GM18873 (cell line): ENCODE measurements around the gene RUNX1.
"Not testable (repeated sequence)": the region's sequence is repeated elsewhere in the genome, so short reads cannot be mapped to it uniquely, and the experiment has no call there.

Source experiments
- ATAC-seq: cut with Tn5 transposase; IDR thresholded peaks from one replicate; pipeline ENCODE4 v1.9.1; 2021; ENCODE audit warnings: mild to moderate bottlenecking, moderate library complexity, moderate number of reproducible peaks; ENCODE audit not compliant: unreplicated experiment, low FRiP score

Gene RUNX1

DNA sequence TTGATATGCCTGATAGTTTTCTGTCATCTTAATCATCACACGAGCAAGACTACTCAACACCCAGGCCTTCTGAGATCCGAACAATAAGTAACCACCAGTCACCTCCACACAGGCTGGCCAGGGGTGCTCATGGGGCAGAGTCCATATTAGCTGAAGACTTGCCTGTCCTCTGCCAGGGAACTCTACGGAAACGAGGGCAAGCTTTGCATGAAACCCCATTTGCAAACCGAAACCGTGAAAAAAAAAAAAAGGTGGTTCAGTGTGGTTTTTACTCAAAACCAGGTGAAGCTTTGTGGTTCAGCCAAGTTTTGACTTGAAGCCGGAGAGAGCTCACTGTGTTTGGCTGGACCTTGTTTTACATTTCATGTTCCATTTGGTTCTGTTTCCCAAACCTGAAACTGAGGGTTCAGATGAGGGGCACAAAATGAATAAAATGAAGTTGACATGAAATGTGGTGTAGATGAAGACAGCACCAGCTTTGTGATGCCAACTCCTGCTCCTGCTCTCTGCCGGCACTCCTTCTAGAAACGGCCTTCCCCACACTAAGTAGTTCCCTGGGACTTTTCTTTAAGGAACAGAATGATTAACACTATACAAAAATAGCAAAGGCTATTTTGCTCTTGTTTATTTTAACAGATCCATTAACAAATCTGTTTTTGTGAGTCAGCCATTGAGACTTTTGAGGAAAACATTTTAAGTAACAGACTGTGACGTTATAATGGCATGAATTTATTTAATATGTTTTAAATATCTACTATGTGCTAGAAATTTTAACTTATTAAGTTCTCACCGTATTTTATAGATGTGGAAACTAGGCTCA, 74.7 kb downstream of the RUNX1 start:
- ATAC-seq: peak; percentile 84

GRCh38 chr21:34973685-34974084, 75.4 kb downstream of the RUNX1 start:
- ATAC-seq: no peak

DNA sequence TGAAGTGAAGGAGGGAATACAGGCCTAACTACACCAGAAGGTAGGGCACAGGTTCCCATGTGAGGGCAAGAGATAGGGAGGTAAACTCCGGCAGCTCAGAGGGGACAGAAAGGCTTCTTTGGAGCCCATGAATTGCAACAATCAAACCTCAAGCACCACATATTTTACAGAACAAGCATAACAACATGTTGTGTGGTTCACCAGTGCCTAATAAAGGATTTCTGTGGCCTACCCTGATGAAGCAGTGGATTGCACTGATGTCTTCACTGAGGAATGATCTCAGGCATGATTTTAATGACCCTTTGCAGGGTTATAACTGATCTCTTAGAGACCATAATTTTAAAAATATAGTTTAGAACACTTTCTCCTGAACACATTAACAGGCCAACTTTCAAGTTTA, 77.4 kb downstream of the RUNX1 start:
- ATAC-seq: no peak

DNA sequence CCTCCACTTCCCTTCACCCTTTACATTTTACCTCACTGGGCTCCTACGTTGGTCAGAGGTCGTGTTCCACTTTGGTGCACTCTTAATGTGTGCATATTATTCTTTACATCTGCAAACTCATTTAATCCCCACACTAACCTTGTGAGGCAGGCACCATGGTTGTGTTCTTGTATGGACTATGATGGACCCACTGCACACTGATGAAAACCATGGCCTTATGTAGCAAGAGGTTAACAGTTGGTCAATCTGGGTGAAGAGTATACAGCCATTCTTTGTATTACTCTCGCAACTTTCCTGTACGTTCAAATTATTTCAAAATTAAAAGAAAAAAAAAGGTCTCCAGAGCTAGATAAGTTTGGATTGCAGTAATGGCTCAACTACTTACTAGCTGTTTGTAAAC, 78.5 kb downstream of the RUNX1 start:
- no peak for ATAC-seq

- no peak for ATAC-seq
Measured at GRCh38 chr21:34970167-34970500, 79.0 kb downstream of the RUNX1 start.

GRCh38 chr21:34969423-34970166, 79.5 kb downstream of the RUNX1 start:
- ATAC-seq: no peak

- no peak for ATAC-seq
Measured at GRCh38 chr21:34968414-34969333, 80.4 kb downstream of the RUNX1 start.

DNA sequence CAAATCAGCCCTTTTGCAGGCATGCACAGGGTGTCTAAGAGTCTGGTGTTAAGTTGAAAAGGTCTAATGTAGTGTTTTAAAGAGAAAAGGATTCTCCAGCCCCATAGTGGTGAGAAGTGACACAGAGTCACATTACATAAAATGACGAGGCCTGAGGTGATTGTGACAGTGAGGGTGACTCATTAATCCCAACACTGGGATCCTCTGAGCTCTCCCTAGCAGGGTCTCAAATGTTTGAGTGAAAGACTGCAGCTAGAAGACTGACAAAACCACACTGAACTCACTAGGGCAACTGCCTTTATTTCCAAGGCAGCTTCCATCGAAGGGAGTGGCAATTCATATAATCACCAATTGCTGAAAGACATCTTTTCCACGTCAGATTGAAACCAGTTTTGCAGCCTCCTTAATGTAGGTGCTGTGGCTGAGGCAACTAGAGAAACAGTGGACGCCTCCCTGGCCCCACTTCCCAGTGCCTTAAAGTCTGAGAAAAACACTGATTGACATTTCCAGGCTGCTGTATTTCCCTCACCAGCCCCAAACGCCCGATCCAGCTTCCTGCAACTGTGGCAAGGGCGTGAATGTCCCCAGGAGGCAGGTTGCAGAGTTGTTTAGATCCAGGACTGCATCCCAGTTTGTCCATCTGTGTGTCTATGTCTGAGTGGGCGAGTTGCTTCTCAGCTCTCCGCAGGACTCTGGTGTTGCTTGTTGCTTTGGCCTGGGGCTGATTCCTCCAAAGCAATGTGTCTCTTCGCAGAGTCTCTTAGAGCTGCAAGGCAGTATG, 81.4 kb downstream of the RUNX1 start:
- no peak for ATAC-seq

- not testable (repeated sequence) for ATAC-seq
Measured at GRCh38 chr21:34966881-34967280, 82.2 kb downstream of the RUNX1 start.

DNA sequence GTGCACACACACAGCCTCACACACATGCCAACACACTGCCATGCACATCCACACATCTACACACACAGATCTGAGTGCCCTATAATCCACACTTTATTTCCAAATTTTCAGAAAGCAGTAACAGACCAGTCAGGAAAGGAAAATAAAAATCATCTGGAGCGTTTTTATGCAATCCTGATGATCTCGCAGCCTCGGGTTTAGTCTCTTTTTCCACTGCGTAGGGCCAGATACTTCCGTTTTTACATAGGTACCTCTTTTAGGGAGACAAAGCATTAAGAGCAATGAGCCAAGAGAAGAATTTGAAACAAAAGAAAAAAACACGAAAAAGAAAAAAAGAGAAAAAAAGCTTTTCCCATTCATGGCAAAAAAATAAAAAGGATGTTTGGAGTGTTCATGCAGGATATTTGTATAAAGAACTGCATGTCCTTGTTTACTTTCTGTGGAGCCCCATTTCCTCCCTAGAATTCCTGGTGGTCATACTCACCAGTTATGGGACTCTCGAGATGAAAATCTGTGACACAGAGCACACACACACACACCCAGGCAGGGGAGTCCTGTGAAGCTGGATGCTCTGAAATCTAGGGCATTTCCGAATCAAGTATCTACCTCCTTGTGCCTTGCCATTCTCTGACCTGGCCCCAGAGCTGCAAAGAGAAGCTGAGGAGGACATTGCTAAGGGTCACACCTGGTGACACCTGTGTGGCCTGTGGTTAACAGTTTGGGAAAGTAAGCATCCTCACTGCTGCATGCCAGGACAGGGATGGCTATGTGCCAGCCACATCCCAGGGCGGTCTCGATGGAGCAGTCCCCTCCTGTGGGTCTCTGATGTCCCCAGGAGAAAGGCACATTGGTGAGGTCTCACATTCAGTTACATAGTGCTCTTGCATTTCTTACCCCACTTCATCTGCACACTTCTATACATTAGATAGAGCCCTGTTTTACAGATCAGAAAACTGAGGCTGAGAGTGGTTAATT, 83.6 kb downstream of the RUNX1 start:
- no peak for ATAC-seq

GRCh38 chr21:34962586-34963222, 86.4 kb downstream of the RUNX1 start:
- no peak for ATAC-seq

GRCh38 chr21:34962136-34962535, 87.0 kb downstream of the RUNX1 start:
- ATAC-seq: no peak

DNA sequence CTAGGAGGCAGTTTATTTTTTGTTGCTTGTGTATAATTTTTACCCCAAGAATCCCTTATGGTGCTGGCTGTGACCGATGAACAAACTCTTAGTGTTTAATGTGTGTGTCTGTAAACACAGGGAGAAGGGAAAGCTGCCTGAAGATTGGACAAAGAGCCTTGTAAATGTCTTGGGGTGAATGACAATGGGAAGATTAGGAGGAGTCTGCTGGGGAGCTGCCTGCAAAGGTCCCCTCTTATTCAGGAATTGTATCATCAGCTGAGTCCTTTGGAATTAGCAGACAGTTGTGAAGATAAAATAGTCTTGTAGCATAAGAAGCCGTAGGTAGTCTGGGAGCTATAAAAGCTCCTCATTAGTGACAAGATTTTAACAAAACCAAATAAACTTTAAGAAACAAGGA, 88.4 kb downstream of the RUNX1 start:
- ATAC-seq: no peak

DNA sequence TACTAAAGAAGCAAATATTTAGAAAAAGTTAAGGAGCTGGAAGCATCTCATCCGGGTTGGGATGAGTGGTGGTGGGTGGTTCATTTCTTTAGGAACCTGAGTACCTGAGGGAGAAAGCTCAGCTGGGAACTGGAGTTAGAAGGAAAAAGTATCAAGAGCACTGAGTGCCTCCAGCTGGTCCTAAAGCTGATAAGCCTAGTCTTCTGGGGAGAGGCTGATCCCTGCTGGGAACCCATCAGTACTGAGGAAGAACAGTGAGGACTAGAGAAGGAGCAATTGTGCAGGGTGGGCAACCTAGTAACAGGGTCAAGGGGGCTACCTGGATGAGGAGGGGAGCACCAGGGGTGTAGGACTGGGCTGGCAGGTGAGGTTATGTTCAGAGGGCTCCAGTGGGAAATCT, 89.5 kb downstream of the RUNX1 start:
- ATAC-seq: no peak

DNA sequence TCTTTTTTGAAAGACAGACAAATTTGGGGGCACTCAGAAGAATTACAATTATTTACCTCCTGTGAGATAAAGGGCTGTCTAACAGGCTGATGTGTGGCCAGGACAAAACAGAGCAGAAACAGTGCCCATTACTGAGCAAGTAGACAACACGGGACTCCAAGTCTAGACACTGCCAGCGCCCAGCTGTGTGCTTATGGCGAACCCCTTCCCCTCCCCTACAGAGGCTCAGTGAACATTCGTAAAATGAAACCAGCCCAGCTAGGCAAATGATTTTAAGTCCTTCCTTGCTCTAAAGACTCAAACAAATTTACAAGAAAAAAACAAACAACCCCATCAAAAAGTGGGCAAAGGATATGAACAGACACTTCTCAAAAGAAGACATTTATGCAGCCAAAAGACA, 91.1 kb downstream of the RUNX1 start:
- no peak for ATAC-seq

DNA sequence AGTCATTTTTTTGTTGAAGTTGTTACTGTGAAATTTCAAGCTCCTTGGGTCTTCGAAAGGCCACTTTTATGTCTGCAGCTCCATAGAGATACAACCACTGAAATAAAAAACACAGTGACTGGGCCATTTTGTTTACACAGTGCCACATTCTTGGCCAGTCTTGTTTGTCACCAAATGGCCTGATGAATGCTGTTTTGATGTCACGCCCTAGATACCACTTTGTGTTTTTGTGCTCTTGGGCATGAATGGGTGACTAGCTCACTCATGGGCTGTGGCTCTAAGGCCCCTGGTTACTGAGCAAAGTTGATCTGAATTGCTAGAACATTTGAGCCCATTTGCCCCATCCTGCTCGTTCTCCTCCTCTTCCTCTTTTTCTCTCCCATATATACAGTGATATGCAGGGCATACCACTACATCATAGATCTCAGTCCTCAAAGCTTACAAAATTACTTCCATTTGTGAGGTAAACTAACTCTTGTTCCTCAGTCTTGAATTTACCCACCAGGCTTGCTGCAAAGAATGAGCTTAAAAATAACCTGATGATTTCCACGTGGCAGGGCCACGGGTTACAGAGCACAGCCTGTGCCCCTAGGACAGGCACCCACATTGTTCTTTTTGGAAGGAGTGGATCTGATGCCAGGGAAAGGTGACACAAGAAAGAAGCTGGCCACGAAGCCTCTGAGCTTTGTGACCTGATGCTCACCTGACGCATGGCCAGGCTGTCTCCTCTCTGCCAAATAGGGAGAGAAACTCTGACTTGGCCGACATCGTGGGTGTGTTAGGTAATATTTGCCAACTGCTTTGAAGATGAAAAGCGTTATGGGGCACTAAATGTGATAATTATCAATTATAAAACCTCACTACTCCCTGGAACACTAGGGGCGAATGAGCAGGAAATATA, 92.4 kb downstream of the RUNX1 start:
- no peak for ATAC-seq

- no peak for ATAC-seq
Measured at GRCh38 chr21:34953950-34954349, 95.2 kb downstream of the RUNX1 start.

- ATAC-seq: no peak
Measured at GRCh38 chr21:34952701-34953100, 96.4 kb downstream of the RUNX1 start.
